ENCODE results near the gene RSRC2.
A peak's percentile ranks its signal among the peaks of the same experiment; 100 is the strongest.
"Not testable (repeated sequence)": the region's sequence is repeated elsewhere in the genome, so short reads cannot be mapped to it uniquely, and the experiment has no call there.

Gene RSRC2

GRCh38 chr12:122503783-122504590, 22.7 kb downstream of the RSRC2 start:
- Mint-ChIP-seq H3K27me3 (no peaks in the 10 kb centered on the region), H3K4me1 (peaks cover 27% of the 10 kb centered on the region), H3K4me3 (no peak overlapping the region), H3K27ac (peak overlapping the region in 1 of 2 donors; percentile 65), H3K9me3 (no peaks in the 10 kb centered on the region)
- DNase-seq (no peak), ATAC-seq (no peak)

GRCh38 chr12:122503147-122503751, 23.5 kb downstream of the RSRC2 start:
- H3K27ac Mint-ChIP-seq = no peak overlapping the region
- peaks cover 33% of the 10 kb centered on the region for H3K4me1 Mint-ChIP-seq
- H3K27me3 Mint-ChIP-seq = no peaks in the 10 kb centered on the region
- DNase-seq (no peak), ATAC-seq (no peak)
- no peak overlapping the region for H3K4me3 Mint-ChIP-seq
- H3K9me3 Mint-ChIP-seq = no peaks in the 10 kb centered on the region

- peak overlapping the region; percentile 99 for H3K27ac Mint-ChIP-seq
- no peaks in the 10 kb centered on the region for H3K9me3 Mint-ChIP-seq
- peaks cover 44% of the 10 kb centered on the region for H3K4me1 Mint-ChIP-seq
- H3K27me3 Mint-ChIP-seq = no peaks in the 10 kb centered on the region
- DNase-seq (no peak), ATAC-seq (no peak)
- H3K4me3 Mint-ChIP-seq = peak overlapping the region; percentile 99
Observed at GRCh38 chr12:122501489-122501989, 25.2 kb downstream of the RSRC2 start.

DNA sequence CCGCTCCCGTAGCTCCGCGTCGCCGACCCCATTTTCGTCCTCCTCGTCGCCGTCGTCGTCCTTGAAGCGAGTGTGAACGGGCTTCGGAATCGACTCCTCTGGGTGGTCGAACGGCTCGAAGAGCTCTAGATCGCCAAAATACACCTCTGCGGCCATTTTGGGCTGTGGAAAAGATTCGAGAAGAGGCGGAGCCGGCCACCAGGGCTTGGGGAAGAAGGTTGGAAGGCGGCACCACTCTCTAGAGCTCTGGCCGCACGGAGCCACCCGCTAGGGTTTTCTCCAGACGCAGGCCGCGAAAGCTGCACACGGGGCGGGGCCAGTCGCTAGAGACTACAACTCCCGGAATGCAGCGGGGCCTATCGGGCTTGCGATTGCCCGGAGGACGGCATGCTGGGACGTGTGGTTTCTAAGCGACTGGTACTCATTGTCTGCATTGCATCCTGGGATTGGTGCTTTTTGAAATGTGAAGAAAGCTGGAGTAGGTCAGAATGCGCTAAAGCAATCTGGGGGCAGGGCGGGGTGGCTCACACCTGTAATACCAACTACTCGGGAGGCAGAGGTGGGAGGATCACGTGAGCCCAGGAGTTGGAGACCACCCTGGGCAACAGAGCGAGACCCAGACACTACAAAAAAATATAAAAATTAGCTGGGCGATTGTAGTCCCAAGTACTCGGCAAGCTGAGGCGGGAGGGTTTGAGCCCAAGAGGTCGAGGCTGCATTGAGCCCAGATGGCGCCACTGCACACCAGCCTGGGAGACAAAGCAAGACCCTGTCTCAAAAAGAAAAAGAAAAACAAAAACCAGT, 25.8 kb downstream of the RSRC2 start, which contains the start of gene ZCCHC8:
Gene ZCCHC8 (minus strand): TSS at position 248 of the 804 bp plus-strand sequence. CDS start 92 bp downstream, at position 156.
- Mint-ChIP-seq H3K4me1 (peaks cover 47% of the 10 kb centered on the region), H3K27me3 (no peaks in the 10 kb centered on the region)
- ATAC-seq = peak; percentile 97

GRCh38 chr12:122499991-122500684, 26.6 kb downstream of the RSRC2 start:
- peak overlapping the region; percentile 99 for H3K27ac Mint-ChIP-seq
- ATAC-seq (peak; percentile 41), DNase-seq (peak; percentile 63 to 66)
- H3K27me3 Mint-ChIP-seq = no peaks in the 10 kb centered on the region
- peak overlapping the region; percentile 99 for H3K4me3 Mint-ChIP-seq
- H3K4me1 Mint-ChIP-seq = peaks cover 47% of the 10 kb centered on the region
- H3K9me3 Mint-ChIP-seq = no peaks in the 10 kb centered on the region

More for the DNA sequence above, 25.8 kb downstream of the RSRC2 start, which contains the start of gene ZCCHC8:
- H3K27ac Mint-ChIP-seq = peak within 1 kb of the TSS; percentile 99
- no peaks in the 10 kb centered on the region for H3K9me3 Mint-ChIP-seq
- peak within 1 kb of the TSS; percentile 99 for H3K4me3 Mint-ChIP-seq
- DNase-seq = peak; percentile 95 to 97

- DNase-seq (no peak), ATAC-seq (no peak)
- Mint-ChIP-seq H3K27ac (no peak overlapping the region), H3K4me3 (no peak overlapping the region), H3K27me3 (no peaks in the 10 kb centered on the region), H3K4me1 (peaks cover 28% of the 10 kb centered on the region), H3K9me3 (no peaks in the 10 kb centered on the region)
Observed at GRCh38 chr12:122495258-122495657, 31.5 kb downstream of the RSRC2 start.

DNA sequence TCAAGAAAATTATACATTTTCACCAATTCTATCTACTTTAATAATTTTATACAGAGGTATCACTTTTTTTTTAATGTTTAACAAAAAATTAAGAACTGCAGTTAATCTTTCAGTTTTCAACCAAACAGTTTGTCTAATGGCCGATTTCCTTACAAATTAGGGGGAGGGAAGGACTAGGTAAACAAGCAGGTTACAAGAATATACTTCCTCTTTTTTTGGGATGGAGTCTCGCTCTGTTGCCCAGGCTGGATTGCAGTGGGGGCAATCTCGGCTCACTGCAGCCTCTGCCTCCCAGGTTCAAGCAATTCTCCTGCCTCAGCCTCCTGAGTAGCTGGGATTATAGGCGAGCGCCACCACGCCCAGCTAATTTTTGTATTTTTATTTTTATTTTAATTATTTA, 33.5 kb downstream of the RSRC2 start:
- not testable (repeated sequence) for H3K9me3 Mint-ChIP-seq, DNase-seq, H3K27me3 Mint-ChIP-seq, H3K4me3 Mint-ChIP-seq, H3K27ac Mint-ChIP-seq, ATAC-seq
- H3K4me1 Mint-ChIP-seq = peaks cover 13% of the 10 kb centered on the region

DNA sequence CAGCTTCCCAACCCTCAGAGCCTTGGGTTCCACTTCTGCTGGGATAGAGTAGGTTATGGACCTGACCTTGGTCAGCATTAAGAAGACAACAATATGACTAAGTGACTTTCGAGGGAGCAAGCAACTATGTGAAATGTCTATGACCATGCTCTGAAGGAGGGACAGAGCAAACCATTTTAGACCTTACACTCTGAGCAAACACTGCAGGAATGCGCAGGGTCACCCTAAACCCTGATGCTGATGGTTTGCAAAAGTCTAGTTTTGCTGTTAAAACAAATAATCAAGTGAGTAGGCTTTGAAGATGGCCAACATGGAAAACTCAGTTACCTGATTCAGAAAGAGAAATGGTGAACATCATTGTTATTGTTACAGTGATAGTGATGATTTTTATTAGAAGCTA, 34.7 kb downstream of the RSRC2 start:
- Mint-ChIP-seq H3K27ac (no peak overlapping the region), H3K27me3 (no peaks in the 10 kb centered on the region), H3K4me3 (no peak overlapping the region), H3K9me3 (no peaks in the 10 kb centered on the region), H3K4me1 (peaks cover 6% of the 10 kb centered on the region)
- no peak for ATAC-seq
- DNase-seq = no peak

- peaks cover 2% of the 10 kb centered on the region for H3K4me1 Mint-ChIP-seq
- no peaks in the 10 kb centered on the region for H3K9me3 Mint-ChIP-seq
- DNase-seq (no peak), ATAC-seq (no peak)
- H3K27ac Mint-ChIP-seq = no peak overlapping the region
- H3K27me3 Mint-ChIP-seq = no peaks in the 10 kb centered on the region
- H3K4me3 Mint-ChIP-seq = no peak overlapping the region
Observed at GRCh38 chr12:122489038-122489437, 37.7 kb downstream of the RSRC2 start.

DNA sequence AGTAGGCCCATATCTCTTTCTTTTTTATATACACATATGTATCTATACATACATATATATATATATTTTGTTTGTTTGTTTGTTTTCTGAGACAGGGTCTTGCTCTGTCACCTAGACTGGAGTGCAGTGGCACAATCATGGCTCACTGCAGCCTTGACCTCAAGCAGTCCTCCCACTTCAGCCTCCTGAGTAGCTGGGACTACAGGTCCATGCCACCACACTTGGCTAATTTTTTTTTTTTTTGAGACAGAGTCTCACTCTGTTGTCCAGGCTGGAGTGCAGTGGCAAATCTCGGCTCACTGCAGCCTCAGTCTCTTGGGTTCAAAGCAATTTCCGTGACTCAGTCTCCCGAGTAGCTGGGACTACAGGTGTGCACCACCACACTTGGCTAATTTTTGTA, 38.9 kb downstream of the RSRC2 start:
- not testable (repeated sequence) for H3K4me1 Mint-ChIP-seq, DNase-seq, H3K9me3 Mint-ChIP-seq, H3K27me3 Mint-ChIP-seq, H3K27ac Mint-ChIP-seq, H3K4me3 Mint-ChIP-seq, ATAC-seq

- DNase-seq = no peak
- Mint-ChIP-seq H3K27me3 (no peaks in the 10 kb centered on the region), H3K4me1 (peaks cover 7% of the 10 kb centered on the region), H3K27ac (peak overlapping the region in 1 of 2 donors; percentile 44), H3K9me3 (no peaks in the 10 kb centered on the region), H3K4me3 (no peak overlapping the region)
- no peak for ATAC-seq
Observed at GRCh38 chr12:122486805-122487426, 39.8 kb downstream of the RSRC2 start.

DNA sequence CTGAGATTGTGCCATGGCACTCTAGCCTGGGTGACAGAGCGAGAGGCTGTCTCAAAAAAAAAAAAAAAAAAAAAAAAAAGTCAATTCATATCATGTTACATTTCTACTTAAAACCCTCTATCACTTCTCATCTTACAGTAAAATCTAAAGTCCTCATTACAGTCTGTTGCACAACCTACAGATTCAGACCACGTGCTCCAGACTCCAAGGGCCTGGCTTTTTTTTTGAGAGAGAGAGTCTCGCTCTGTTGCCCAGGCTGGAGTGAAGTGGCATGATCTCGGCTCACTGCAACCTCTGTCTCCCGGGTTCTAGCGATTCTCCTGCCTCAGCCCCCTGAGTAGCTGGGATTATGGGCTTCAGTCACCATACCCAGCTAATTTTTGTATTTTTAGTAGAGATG, 40.4 kb downstream of the RSRC2 start:
- not testable (repeated sequence) for H3K4me3 Mint-ChIP-seq, ATAC-seq, H3K27me3 Mint-ChIP-seq, H3K9me3 Mint-ChIP-seq, H3K4me1 Mint-ChIP-seq, DNase-seq, H3K27ac Mint-ChIP-seq

DNA sequence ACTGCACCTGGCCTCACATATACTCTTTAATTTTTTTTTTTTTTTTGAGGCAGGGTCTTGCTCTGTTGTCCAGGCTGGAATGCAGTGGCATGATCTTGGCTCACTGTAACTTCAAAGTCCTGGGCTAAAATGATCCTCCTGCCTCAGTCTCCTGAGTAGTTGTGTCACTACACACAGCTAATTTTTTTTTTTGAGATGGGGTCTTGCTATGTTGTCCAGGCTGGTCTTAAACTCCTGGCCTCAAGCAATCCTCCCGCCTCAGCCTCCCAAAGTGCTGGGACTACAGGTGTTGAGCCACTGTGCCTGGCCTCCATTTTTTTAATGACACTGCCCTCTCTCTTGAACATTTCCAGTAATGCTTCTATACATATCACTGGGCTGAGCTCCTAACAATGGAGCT, 42.4 kb downstream of the RSRC2 start:
- not testable (repeated sequence) for DNase-seq, H3K27me3 Mint-ChIP-seq, H3K4me3 Mint-ChIP-seq, H3K4me1 Mint-ChIP-seq, H3K9me3 Mint-ChIP-seq, ATAC-seq
- peak overlapping the region in 1 of 2 donors; percentile 41 for H3K27ac Mint-ChIP-seq

DNA sequence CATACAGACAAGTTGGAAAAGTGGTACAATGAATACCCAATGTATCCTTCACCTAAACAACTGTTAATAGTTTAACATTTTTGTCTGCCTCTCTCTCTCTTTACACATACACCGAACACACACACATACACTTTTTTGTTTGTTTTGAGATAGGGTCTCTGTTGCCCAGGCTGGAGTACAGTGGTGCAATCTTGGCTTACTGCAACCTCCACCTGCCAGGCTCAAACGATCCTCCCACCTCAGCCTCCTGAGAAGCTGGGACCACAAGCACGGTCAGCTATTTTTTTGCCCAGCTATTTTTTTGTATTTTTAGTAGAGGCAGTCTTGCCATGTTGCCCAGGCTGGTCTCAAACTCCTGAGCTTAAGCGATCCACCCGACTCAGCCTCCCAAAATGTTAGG, 42.8 kb downstream of the RSRC2 start:
- no peaks in the 10 kb centered on the region for H3K27me3 Mint-ChIP-seq
- H3K9me3 Mint-ChIP-seq = no peaks in the 10 kb centered on the region
- DNase-seq = no peak
- H3K4me3 Mint-ChIP-seq = no peak overlapping the region
- H3K27ac Mint-ChIP-seq = peak overlapping the region in 1 of 2 donors; percentile 41
- H3K4me1 Mint-ChIP-seq = peaks cover 7% of the 10 kb centered on the region
- no peak for ATAC-seq

DNA sequence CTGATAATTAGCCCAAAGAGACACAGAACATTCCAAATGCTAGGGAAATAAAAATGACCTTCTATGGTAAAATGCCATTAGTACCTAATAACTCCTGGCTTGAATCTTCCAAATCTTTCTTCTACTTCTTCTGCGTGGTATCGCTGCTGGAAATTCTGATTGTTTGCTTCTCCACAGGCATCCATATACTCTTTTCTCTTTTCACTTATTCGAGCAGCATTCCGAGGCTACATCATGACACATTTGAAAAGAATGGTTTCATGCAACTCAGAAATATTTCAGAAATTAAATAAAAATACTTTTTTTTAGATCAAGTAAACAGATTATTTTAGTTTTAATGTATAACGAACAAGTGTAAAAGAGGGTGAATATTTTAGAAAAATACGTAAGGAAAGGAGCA, 44.9 kb downstream of the RSRC2 start:
- ATAC-seq (no peak), DNase-seq (no peak)
- Mint-ChIP-seq H3K4me1 (peaks cover 7% of the 10 kb centered on the region), H3K9me3 (no peaks in the 10 kb centered on the region), H3K27ac (no peak overlapping the region), H3K27me3 (no peaks in the 10 kb centered on the region), H3K4me3 (no peak overlapping the region)
